CD4-positive, alpha-beta T cell treated with Interferon alpha-2 for 1 hour (primary cell): ENCODE data around the gene PTGR3.
"Not testable (repeated sequence)": the region's sequence is repeated elsewhere in the genome, so short reads cannot be mapped to it uniquely, and the experiment has no call there.

ENCODE experiments used
- DNase-seq, 2 donors: peaks; one replicate each; pipeline ENCODE4 v3.0.0-alpha.2; 2020 to 2022

Gene PTGR3

DNA sequence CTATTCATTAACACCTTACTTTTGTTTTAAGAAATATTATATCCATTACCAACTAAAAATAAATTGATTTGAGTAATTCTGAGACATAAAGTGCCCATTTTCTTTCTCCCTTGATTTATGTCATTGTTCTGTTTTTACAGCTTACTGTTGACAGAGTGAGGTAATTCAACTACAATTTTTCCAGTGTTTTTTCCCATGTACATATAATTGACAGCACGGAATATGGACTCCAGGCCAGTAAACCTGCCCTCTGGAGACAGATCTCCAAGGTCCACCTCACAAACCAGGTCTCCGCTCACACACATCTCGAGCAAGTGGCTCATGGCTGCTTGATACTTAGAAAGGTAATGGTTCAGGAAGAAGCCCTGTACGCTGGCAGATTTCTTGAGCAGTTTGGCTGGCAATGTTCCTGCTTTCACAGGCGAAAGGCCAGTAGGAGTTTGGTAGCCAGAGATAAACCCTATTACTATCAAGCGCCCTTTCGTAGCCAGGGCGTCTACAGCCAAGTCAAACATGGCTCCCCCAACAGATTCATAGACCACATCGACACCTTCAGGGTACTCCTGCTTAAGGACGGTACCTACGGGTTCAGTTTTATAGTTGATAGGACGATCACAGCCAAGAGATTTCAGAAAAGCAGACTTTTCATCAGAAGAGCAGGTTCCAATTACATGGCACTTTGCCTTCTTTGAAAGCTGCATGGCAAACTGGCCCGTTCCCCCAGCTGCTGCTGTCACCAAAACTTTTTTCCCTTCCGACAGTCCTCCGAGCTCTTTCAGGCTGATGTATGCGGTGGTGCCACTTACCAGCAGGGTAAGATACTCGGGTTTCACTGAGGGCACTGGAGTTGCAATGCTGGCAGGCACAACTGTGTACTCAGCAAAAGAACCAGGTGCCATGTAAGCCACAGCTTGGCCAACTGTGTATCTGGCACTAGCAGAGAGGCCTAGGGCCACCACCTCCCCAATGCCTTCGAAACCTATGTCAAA is 7.4 kb downstream of the PTGR3 start:
- no peak for DNase-seq

DNA sequence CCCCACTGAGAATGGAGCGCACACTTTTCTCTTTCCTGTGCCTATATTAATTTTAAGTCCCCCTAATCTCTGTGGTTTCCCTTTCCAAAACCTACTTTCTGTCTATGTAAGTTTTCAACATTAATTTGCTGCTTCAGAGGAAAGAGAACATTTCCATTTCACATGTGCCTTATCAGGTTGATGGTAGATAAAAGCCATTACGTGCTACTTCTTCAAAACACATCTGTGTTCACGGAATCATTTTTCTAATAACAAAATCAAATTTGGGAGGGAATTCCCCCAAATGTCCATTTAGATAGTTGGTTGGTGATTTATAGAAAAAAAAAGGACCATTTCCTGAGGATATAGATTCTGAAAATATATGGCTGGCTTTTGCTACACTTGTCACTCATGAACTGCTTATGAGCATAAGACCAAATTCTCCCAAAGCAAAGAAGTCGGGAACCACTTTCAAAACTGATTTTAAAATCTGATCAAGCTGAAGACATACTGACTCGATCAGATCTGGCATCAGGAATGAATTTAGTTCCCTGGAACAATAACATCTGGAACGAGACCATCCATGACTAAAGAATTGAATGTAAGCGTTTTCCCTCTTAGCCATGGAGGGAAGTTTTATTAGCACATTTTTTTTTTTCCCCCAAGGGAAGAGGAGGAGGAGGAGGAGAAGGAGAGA is 8.2 kb downstream of the PTGR3 start:
- DNase-seq, result no peak

DNA sequence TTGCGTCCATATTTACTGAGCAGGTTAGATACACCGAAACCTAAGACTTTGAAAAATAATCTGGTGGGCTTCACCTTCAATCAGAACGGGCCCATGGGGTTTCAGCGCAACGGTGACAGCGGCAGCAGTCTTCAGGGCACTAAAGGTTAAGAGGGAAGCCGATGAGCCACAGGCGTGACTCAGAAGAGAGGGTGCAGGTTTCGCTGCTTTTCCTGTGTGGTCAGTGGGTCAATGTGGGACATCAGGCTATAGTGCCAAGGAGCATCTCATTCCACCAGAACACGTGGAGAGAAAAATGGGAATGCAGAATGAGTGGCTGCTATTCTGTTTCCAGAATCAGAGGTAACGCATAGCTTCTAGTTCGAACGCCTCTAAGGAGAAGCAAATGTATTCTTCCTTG is 8.9 kb downstream of the PTGR3 start:
- DNase-seq, result no peak

DNA sequence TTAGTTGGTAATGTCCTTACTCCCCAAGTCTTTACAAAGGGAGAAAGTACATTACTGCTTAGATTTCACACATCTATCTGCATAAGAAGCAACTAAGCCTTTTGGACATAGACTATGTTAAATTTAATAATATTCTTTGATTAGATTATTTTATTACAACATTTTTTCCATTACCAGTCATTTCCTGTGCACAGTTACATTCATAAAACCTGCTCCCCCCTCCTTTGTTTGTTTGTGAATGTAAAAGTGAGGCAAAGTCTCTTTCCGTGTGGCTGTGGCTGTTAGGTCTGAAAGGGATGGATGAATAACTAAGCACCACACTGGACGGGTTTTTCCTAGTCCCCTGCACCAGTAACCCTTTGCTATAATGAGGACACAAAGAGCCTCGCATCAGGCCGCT is 9.6 kb downstream of the PTGR3 start:
- no peak for DNase-seq

DNA sequence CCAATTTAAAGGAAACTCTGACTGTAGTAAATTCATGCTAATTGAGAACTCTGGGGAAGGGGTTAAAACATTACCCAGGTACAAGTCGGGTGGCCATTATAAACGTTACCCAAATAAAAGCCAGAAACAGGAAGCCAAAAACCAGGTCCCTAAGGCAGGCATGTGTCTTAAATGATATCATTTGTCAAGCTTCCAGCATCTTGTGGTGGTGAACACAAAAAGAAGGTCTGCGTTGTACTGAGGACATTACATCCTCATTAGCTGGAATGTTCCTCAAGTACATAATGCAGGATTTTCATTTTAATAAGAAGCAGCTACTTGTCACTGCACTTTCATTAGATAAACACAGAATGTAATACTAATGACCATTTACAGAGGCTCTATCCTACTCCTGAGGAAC is 10.9 kb downstream of the PTGR3 start:
- no peak for DNase-seq

DNA sequence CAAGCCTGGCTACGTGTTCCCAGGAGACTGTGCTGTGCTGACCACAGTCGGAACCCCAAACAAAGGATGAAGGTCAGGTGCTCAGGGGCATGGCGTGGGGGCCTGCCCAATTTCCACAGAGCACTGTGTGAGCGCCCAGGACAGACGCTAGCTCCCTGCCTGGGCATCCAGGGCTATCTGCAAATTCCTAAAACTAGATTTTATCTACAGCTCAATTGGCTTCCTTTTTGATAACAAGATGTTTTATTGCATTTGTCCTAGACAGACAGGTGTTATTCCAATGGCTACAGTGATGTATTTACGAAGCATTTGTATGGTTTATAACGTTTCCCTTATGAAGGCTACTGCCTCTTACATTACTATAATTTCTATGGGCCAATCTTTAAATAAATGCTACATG is 16.0 kb downstream of the PTGR3 start:
- no peak for DNase-seq

DNA sequence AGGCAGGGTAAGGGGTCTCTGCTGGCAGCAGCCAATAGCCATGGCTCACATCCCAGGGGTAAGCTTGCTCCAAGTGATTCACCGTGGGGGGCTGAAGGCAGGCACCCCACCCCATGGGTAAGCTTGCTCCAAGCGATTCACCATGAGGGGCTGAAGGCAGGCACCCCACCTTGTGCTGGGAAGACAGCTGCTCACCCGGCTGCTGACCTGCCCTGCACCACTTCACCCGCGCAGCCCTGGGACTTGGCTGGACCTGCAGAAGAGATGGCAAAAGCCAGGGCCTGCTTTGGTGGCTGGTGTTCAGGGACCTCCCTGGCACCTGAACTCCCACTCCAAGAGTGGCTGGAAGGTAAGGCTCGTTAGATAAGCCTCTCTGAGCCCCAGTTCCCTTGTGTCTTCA is 19.2 kb downstream of the PTGR3 start:
- DNase-seq, result no peak

DNA sequence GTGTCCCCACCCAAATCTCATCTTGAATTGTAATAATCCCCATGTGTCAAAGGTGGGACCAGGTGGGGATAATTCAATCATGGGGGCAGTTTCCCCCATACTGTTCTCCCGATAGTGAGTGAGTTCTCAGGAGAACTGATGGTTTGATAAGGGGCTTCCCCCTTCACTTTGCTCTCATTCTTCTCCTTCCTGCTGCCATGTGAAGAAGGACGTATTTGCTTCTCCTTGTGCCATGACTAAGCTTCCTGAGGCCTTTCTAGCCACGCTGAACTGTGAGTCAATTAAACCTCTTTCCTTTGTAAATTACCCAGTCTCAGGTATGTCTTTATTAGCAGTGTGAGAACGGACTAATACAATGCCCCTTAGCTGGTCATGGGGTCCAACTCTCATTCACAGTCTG is 21.2 kb downstream of the PTGR3 start:
- not testable (repeated sequence) for DNase-seq

DNA sequence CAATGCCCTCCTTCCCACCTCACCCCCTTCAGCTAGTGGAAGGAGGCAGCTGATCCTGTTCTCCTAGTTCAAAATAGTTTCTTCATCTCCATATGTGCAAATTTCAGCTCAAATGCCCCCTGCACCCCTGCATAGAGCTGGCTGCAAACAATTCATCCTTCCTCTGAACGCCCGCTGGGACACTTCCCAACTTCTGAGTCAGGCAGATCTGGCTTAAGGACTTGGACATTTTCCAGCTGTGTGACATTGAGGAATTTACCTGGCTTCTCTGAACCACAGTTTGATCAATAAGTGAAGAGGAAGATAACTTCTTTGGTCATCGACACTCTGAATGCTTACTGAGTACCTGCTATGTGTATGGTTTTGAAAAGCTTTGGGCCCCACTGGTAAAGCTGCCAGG is 23.5 kb downstream of the PTGR3 start:
- DNase-seq, result no peak

DNA sequence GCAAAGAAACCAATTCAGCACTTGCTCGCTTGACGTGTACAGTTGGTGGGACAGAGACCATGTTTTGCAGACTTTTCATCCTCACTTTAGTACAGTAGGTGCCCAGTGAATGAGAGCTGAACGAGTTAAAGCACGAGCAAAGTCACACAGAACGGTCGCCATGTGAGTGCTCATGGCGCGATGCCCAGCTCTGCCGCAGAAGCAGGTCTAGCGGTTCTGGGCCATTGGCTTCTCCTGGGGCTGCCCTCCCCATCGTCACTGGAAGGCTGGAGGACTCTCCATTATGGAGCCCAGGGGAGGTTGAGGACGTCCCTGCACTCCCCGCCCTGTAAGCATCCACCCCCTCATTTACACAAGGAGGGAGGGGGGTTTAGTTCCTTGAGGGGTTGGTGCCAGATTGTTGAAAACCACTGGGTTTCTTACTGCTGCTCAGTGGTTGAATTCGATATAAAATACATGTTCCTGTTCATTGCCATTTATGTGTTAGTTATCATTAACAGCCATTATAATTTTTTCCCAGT is 24.9 kb downstream of the PTGR3 start:
- DNase-seq, result no peak

DNA sequence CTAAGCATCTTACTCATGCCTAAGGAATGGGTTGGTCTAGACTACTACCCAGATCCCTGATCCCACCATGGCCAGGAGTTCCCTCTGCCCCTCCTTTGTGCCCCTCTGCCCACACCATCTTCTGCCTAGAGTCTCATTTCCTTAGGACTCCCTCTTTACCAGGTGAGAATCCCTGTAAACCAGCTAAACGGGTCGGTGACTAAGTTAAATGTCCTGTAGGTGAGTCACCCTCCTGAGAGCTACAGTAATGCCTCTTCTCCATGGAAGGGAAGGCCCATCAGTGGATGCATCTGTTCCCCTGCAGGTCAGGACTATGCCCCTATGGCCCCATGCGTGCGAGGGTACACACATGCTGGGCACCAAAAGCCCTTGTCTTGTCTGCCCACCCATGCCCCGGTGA is 25.4 kb downstream of the PTGR3 start:
- no peak for DNase-seq

DNA sequence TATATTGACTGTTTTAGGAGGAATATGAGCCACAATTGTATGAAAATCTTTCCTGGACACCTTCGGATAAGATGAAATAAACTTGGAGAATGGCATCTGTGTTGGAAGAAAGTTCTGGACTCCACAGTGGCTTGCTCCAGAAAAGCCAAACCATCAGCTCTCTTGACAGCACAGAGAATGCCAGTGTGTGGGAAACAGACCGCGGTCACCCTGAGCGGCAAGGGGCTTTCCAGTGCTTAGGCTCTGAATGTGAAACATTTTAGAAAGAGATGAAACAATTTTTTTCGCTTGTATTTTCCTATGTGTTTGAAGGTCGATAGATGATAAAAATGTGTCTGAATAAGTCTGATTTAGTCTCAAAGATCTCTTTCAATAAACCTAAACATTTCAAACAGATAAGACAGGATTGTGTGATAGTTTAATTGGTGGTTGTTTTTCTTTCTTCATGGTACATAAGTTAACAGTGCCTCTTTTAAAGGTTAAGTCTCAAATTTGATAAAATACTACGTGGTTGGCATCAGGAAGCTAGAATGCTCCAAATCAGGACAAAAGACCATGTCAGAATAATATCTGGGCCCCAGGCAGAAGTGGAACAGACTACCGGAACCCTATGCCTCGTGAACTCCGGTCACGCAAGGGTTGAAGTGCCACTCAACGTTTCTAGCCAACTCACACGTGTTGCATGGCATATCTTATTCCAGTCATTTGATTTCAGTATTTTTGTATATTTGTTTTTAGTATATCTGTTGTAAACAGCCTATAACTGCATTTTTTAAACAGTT is 28.9 kb downstream of the PTGR3 start:
- no peak for DNase-seq

DNA sequence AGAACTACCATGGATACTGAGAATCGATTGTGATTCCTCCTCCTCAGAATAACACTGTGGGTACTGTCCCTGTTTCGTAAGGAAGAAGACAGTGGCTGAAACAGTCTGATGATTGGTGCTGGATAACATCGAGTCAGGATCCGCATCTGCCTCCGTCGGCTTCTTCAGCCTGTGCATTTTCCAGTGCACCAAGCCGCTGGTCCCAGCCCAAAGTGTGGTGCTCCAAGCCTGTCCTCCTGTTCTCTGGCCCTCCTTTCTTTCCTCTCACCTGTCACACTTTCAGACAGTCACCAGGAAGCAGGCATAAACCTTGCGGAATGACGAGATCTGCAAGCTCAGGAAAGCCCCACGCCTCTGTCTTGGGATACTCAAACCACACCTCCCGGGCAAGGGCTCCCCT is 30.6 kb downstream of the PTGR3 start:
- no peak for DNase-seq

DNA sequence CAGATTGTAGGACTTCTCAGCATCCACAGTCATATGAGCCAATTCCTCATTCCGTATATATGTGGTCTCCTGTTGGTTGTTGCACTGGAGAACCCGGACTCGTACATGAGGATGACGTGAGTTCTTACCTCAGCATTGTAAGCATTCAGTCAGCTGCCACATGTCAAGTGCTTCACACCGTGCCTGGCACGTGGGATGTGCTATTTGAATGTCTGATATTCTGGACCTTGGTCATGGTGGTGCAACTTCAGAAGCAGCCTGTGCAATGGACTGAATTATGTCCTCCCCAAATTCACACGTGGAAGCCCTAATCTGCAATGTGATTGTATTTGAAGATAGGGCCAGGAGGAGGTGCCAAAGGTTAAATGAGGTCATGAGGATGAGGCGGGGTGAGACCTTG is 32.1 kb downstream of the PTGR3 start:
- no peak for DNase-seq

DNA sequence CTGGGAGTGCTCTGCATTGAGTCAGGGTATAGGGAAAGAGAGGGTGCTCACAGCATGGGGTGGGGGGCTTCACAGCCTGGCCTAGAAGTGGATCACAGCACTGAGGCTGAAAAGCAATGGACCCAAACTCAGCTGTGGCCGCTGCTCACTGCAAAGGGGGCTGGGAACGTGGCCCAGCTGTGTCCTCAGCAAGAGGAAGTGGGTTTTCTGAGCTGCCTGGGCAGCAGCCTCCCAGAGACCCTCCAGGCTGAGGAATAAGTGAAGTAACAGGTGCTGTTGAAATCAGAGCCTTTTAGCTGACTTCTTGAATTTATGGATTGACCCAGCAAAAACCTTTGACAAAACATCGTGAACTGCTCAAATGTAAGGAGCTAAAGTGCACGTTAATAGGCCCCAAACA is 35.2 kb downstream of the PTGR3 start:
- no peak for DNase-seq

DNA sequence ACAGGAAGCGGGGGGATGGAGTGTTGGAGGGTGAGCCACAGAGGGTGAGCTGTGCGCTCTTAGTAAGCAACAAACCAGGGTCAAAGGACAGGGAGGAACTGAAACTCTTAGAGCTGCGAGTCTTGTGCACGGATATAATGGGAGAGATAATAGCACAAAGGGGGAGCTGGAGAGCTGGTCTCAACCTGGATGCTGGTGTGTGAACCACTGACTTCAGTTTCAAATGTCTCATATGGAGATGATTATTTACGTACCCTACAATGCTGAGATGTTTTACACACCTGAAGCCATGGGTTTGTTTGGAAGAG is 35.9 kb downstream of the PTGR3 start:
- DNase-seq, result peak; percentile 12 to 23

DNA sequence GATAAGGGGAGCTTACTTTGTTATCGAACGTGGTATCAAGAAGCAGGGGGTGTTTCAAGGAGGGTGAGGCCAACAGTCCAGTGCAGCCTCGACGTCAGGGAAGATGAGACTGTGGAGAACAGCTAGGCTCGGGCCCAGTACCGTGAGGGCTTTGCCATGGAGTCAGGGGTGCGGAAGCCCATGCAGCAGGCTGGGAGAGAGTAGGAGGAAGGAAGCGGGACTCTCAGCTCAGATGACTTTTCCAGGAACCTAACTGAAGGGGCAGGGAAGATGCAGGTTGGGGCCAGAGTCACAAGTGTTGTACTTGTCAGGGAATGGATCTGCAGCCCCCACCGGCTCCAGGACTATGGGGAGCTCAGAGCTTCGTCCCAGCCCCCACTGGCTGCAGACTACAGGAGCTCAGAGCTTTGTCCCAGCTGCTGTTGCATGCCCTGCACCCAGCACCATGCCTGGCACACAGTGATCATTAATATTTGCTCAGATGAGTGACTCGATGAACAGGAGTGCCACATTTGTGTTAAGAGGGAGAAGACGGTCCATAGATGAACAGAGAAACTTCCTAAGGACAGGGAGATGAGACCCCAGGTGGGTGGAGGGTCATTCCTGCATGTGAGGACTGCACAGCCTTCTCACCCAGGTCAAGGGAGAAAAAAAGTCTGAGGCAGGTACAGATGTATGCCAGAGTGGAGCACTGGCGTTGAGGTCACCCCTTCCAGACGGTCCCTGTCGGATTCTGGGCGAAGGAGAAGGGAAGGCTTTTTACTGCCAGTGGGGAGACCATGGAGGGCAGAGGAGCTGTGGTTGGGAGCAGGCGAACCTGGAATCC is 36.4 kb downstream of the PTGR3 start:
- no peak for DNase-seq

DNA sequence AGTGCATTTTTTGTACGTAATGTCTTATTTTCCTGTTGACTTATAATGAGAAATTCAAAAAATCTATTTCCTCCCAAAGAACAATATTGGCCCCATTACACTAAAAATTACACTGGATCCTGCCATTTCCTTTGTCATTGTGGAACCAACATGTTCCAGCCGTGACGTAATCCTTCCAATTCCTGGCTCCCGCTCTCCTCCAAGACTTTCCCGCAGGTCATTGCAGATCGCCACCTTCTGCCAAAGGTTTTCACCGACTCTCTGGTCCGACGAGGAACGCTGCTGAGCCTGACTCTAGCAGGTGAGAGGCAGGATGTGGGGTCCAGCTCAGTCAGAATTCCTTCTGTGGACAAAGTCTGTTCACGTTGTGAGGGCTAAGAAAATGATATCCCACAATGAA is 38.0 kb downstream of the PTGR3 start:
- no peak for DNase-seq

DNA sequence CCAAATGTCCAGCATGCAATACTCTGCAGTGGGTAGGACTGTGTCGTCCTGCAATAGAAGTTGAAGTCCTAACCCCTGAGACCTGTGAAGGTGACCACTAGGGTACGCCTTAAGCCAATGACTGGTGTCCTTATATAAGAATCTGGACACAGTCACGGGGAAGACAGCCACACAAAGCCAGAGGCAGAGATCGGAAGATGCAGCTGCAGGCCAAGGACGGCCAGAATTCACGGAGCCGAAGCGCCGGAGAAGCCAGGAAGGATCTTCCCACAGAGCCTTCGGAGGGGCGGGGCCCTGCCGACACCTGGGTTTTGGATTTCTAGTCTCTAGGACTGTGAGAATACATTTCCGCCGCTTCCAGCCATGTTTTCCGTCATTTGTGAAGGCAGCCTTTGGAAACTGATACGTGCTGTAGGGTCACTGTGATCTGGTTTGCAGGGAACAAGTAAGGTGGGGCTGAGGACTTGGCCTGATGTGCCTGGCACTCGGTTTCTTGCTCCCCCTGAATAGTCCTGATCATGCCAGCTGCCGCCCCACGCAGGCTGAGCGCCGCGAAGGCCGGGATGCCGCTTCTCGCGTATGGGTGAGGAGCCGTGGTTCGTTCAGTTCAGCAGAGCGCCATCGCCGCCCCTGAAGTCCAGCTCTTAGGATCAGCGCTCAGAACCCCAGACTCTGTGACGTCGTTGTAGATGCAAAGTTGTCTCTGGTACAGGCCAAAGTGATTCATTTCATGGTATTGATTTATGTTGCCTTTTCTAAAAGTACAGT is 38.7 kb downstream of the PTGR3 start:
- DNase-seq, result no peak

DNA sequence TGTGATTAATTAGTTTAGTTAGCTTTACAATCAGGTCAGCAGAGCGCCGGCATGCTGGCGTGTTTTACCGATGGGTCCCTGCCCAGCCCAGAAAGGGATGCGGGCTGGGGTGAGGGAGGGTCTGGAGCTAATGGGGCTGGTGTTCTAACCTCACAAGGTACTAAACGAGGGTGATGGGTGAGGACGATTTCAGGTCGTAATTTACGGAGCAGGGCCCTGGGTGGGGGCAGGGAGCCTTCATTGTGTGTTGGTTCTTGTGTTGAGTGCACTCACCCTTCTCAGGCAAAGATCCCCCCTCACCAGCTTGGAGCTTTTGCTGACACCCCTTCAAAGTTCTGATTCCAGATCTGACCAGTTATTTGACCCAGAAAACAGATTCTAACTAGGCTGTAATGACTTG is 39.5 kb downstream of the PTGR3 start:
- no peak for DNase-seq

DNA sequence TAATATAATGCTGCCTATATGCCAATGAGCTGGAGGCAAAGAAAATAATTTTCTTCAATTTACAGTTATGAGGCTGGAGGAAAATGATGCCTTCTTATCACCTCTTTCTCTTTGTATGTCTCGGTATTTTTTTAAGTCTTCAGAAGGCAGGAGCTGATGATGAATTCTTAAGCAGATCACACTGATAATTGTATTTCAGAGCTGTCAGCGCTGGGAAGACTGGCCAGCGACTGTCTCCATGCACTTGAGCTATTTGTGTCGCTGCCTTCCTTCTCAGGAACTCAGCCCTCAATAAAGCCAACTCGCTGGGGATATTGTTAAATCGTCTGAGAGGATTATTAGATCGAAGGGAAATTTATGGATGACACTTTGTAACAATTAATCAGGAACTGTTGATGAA is 40.3 kb downstream of the PTGR3 start:
- DNase-seq, result no peak
